AG04449 (cell line): ENCODE measurements around the gene SLC28A1.

ENCODE experiments used
- CTCF ChIA-PET: fragments of 350-600 bp; formaldehyde crosslinking; extraction: SDS; loops from one replicate; lab custom pipeline; 2021; ENCODE audit warnings: antibody characterized with exemption; lab: Yijun Ruan, JAX
- POLR2A ChIA-PET: fragments of 400-600, 350-600 bp; formaldehyde crosslinking; extraction: SDS; loops from one replicate; lab custom pipeline; 2020; ENCODE audit warnings: antibody characterized with exemption, inconsistent platforms; lab: Yijun Ruan, JAX
- DNase-seq: peaks from one replicate; pipeline ENCODE4 v3.0.0-alpha.2; 2010; ENCODE audit warnings: low read depth, low spot score
- H3K4me3 ChIP-seq: 2 replicates; pipeline ENCODE4 v1.5.1; 2011; ENCODE audit warnings: low read depth, mild to moderate bottlenecking, control low read depth, low read length
- TF ChIP-seq, protein P1 (sequence below): IDR thresholded peaks from one replicate; pipeline ENCODE4 v1.5.1; 2011; ENCODE audit warnings: mild to moderate bottlenecking, moderate library complexity, low read length, control low read depth, inconsistent platforms; ENCODE audit not compliant: insufficient read depth; ENCODE audit errors: missing control alignments

Gene SLC28A1

DNA sequence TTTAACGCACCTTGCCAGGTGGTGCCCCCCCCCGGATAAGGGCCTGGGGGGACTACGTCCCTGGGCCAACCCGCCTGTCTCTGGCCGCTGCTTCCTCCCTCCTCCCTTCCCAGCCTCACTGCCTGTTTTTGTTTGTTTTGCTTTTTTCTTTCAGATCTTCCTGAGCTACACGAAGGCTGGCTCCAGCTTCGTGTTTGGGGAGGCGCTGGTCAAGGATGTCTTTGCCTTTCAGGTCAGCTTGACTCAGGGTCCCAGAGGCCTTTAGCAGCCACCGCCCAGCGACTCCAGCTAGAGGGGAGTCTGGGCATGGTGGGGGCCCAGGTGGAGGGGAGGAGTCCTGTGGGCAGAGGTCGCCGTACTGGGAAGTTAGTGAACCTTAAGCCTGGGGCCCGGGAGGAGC is 24.1 kb downstream of the SLC28A1 start:
- CTCF ChIA-PET = interaction anchor here (1.0 to 1.7 kb wide), 2 partner anchors 8 to 20 kb away, joined by 3 to 6 read pairs; no protein-coding TSS in a partner anchor
- POLR2A ChIA-PET = no interaction called here
- no peak overlapping the region for H3K4me3 ChIP-seq
- TF ChIP-seq, protein P1, sequence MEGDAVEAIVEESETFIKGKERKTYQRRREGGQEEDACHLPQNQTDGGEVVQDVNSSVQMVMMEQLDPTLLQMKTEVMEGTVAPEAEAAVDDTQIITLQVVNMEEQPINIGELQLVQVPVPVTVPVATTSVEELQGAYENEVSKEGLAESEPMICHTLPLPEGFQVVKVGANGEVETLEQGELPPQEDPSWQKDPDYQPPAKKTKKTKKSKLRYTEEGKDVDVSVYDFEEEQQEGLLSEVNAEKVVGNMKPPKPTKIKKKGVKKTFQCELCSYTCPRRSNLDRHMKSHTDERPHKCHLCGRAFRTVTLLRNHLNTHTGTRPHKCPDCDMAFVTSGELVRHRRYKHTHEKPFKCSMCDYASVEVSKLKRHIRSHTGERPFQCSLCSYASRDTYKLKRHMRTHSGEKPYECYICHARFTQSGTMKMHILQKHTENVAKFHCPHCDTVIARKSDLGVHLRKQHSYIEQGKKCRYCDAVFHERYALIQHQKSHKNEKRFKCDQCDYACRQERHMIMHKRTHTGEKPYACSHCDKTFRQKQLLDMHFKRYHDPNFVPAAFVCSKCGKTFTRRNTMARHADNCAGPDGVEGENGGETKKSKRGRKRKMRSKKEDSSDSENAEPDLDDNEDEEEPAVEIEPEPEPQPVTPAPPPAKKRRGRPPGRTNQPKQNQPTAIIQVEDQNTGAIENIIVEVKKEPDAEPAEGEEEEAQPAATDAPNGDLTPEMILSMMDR = no peak
- no peak for DNase-seq

DNA sequence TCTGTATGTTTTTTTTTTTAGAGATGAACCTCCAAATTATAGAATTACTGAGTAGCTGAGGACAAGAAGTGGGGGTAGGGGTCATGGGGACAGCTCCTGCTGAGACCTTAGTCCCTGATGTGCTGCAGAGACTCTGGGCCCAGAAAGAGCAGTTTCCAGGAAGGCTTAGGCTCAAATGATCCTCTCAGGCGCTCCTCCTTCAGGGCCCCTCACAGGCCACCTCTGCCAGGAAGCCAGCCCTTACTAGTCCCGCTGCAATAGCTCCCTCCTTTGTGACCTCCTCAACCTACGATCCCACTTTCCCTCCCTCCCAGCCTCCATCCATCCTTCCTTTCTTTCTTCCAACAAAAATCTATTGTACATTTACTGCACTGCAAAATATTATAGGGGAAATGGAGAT is 24.6 kb downstream of the SLC28A1 start:
- CTCF ChIA-PET = interaction anchor here (0.7 to 2.1 kb wide), 4 partner anchors 9 to 46 kb away, joined by 3 to 6 read pairs (median 4); no protein-coding TSS in a partner anchor
- no peak overlapping the region for H3K4me3 ChIP-seq
- DNase-seq = no peak
- TF ChIP-seq, protein P1 = no peak
- POLR2A ChIA-PET = no interaction called here

DNA sequence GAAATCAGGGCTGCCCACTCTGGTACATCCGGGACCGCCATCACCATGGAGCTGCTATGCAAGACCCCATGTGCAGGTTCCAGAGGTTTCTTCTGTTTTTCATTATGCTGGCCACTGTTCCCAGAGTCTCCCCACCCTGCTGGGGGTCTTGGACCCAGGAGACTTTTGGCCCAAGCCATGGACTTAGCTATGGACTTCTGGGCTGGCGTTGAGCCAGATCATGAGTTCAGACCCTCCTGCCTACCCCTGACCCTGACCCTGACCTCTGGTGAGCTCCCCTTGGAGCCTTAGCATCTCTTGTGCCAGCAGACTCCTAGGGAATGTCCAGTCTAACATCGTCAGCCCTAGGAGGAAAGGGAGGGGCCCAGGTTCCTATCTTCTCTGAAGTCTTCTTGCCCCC is 25.3 kb downstream of the SLC28A1 start:
- TF ChIP-seq, protein P1 = no peak
- ChIA-PET CTCF (interaction anchor here (0.7 to 2.1 kb wide), 4 partner anchors 9 to 45 kb away, joined by 3 to 6 read pairs (median 4); no protein-coding TSS in a partner anchor), POLR2A (no interaction called here)
- no peak for DNase-seq
- H3K4me3 ChIP-seq = no peak overlapping the region

DNA sequence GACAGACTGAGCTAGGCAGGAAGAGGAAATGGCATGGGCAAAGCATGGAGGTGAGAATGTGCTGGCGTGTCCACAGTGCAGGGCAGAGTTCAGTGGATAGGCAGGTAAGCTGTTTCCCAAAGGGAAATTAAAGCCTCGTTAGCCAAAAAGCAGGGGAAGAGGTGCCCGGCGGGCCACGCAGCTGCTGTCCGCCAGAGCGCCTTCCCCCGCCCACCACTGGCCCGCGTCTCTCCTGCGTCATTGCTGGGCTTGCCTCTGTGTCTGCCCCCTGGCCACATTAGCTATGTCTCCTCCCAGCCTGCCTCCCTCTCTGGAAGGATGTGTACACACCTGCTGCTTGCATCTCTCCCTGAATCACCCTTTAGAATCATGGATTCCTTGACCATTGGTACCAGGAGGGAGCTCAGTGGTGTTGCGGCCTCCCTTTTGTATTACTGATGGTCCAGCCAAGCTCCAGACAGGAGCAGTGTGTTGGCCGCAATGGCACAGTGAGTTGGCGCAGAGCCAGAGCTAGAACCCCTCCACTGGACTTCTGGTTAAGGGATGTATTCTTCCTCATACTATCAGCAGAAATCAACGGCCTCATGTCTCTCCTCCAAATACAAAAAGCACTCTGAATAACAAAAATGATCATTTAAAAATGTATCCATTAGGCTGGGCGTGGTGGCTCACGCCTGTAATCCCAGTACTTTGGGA is 26.6 kb downstream of the SLC28A1 start:
- no peak for DNase-seq
- POLR2A ChIA-PET = interaction anchor here (1.1 kb wide), 1 partner anchor 253 kb away, joined by 3 read pairs; the partner anchor contains the start of gene NMB
- no peak overlapping the region for H3K4me3 ChIP-seq
- CTCF ChIA-PET = interaction anchor here (2.1 to 2.7 kb wide), 2 partner anchors 33 to 312 kb away, joined by 5 to 10 read pairs; no protein-coding TSS in a partner anchor
- TF ChIP-seq, protein P1 = no peak

DNA sequence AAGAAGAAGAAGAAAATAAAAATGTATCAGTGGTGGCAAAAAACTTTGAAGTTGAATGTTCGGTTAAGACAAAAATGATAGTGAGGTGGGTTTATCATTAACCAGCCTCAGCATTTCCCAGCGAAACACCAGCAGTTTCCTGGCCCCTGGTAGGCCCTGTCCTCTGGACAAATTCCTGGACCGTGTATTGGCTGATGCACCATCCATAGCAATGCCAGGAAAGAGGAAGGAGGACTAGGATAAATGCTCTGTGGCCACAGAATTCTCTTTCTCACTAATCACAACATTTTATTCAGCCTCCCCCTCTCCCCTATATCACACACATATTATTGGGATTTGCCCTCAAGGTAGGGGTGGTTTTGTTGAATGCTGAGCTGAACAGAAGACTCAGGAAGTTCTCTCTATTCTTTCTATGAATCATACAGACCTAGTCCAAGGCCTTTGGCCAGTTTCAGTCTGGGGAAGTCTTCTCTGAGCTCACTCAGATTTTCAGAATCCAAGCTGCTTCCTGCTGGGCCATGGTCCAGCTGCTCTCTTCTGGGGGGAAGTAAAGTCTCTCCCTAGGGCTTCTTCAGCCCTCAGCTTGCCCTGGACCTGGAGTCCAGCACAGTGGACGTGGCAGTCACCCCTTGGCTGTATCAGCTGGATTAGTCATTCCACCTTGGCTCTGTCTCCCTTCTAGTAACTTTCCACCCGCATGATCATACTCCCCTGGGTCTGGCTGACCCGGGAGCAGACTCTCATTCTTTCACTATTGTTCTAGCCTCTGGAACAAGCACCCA is 27.6 kb downstream of the SLC28A1 start:
- peak; percentile 92 for DNase-seq
- H3K4me3 ChIP-seq = no peak overlapping the region

More for the DNA sequence above, 27.6 kb downstream of the SLC28A1 start:
- CTCF ChIA-PET = interaction anchor here (0.7 to 2.7 kb wide), 7 partner anchors 12 to 341 kb away, joined by 3 to 13 read pairs (median 5); no protein-coding TSS in a partner anchor
- POLR2A ChIA-PET = interaction anchor here (0.6 to 1.9 kb wide), 4 partner anchors 196 to 258 kb away, joined by 3 to 8 read pairs (median 4); partner anchors contain the start of genes NMB, SEC11A and WDR73
- TF ChIP-seq, protein P1 = no peak
